ENCODE data around the gene CRTC1. TPM values are rescaled to one million over a fixed set of nuclear protein-coding genes. Genes with fewer than 3 reads are reported as not detected.

Gene CRTC1
- total RNA-seq, 1 donor from 2014 or later, result 19.7 TPM

- no peak for DNase-seq (ENCODE audit: low spot score)
Observed at GRCh38 chr19:18768046-18768771, 84.7 kb downstream of the CRTC1 start.

GRCh38 chr19:18768997-18769891, 85.8 kb downstream of the CRTC1 start:
- DNase-seq (ENCODE audit: low spot score), result no peak

GRCh38 chr19:18769989-18770528, 86.6 kb downstream of the CRTC1 start:
- DNase-seq (ENCODE audit: low spot score), result no peak

GRCh38 chr19:18770663-18771327, 87.3 kb downstream of the CRTC1 start:
- no peak for DNase-seq (ENCODE audit: low spot score)

- no peak for DNase-seq (ENCODE audit: low spot score)
Observed at GRCh38 chr19:18771328-18772242, 88.1 kb downstream of the CRTC1 start.

- DNase-seq (ENCODE audit: low spot score), result peak; percentile 72
Observed at GRCh38 chr19:18772620-18773587, 89.4 kb downstream of the CRTC1 start.

GRCh38 chr19:18773682-18774081, 90.2 kb downstream of the CRTC1 start:
- DNase-seq (ENCODE audit: low spot score), result no peak

GRCh38 chr19:18774107-18774506, 90.6 kb downstream of the CRTC1 start:
- DNase-seq (ENCODE audit: low spot score), result no peak

GRCh38 chr19:18774782-18775444, 91.4 kb downstream of the CRTC1 start:
- no peak for DNase-seq (ENCODE audit: low spot score)

- DNase-seq (ENCODE audit: low spot score), result no peak
Observed at GRCh38 chr19:18775586-18776287, 92.3 kb downstream of the CRTC1 start.

GRCh38 chr19:18776288-18776594, 92.8 kb downstream of the CRTC1 start:
- DNase-seq (ENCODE audit: low spot score), result no peak

- no peak for DNase-seq (ENCODE audit: low spot score)
Observed at GRCh38 chr19:18776736-18777135, 93.3 kb downstream of the CRTC1 start.

- DNase-seq (ENCODE audit: low spot score), result no peak
Observed at GRCh38 chr19:18777301-18778075, 94.0 kb downstream of the CRTC1 start.

- DNase-seq (ENCODE audit: low spot score), result no peak
Observed at GRCh38 chr19:18778076-18778389, 94.6 kb downstream of the CRTC1 start.

GRCh38 chr19:18778826-18779495, 95.5 kb downstream of the CRTC1 start:
- DNase-seq (ENCODE audit: low spot score), result no peak

- DNase-seq (ENCODE audit: low spot score), result no peak
Observed at GRCh38 chr19:18780081-18780480, 96.6 kb downstream of the CRTC1 start.

GRCh38 chr19:18780631-18781030, 97.2 kb downstream of the CRTC1 start:
- DNase-seq (ENCODE audit: low spot score), result no peak
